Activated T-helper 1 cell treated with anti-CD3 and anti-CD28 coated beads, Interleukin-12 subunit alpha, Interleukin-12 subunit beta, Interleukin-2, Interleukin-4 antibody, amounts not matched to agents 30 ng/mL and 10 ng/mL and 1 ng/mL, durations not matched to agents 14 hours and 24 hours and 36 hours (primary cell): ENCODE data around the gene INTS11. TPM values are rescaled to one million over a fixed set of nuclear protein-coding genes. Genes with fewer than 3 reads are reported as not detected.

Source experiments
- DNase-seq: peaks from one replicate; pipeline ENCODE4 v3.0.0; 2021; ENCODE audit warnings: low spot score
- H3K27ac Mint-ChIP-seq: one replicate; pipeline ENCODE4 v1.8.0; 2021; ENCODE audit warnings: mild to moderate bottlenecking, mixed read lengths
- H3K27me3 Mint-ChIP-seq: one replicate; pipeline ENCODE4 v1.8.0; 2022; ENCODE audit warnings: mild to moderate bottlenecking, moderate library complexity, mixed read lengths; ENCODE audit not compliant: insufficient read depth
- H3K36me3 Mint-ChIP-seq: one replicate; pipeline ENCODE4 v1.8.0; 2021; ENCODE audit warnings: low read depth, mixed read lengths
- H3K4me1 Mint-ChIP-seq: one replicate; pipeline ENCODE4 v1.8.0; 2021; ENCODE audit warnings: low read depth, mixed read lengths
- H3K4me3 Mint-ChIP-seq: one replicate; pipeline ENCODE4 v1.8.0; 2021; ENCODE audit warnings: mild to moderate bottlenecking, moderate library complexity, mixed read lengths
- H3K9me3 Mint-ChIP-seq: one replicate; pipeline ENCODE4 v1.8.0; 2021; ENCODE audit warnings: mixed read lengths
- intact Hi-C: fragments of 100-400 bp; cut with micrococcal nuclease; formaldehyde crosslinking; loops from one replicate; pipeline ENCODE4 v1.15.1; 2024
- total RNA-seq: library from RNA; stranded (reverse); gene quantifications from 2 replicates; pipeline ENCODE4 v1.2.3, GENCODE V29; 2022

Gene INTS11
- total RNA-seq, 1 donor from 2014 or later, result 147 TPM

DNA sequence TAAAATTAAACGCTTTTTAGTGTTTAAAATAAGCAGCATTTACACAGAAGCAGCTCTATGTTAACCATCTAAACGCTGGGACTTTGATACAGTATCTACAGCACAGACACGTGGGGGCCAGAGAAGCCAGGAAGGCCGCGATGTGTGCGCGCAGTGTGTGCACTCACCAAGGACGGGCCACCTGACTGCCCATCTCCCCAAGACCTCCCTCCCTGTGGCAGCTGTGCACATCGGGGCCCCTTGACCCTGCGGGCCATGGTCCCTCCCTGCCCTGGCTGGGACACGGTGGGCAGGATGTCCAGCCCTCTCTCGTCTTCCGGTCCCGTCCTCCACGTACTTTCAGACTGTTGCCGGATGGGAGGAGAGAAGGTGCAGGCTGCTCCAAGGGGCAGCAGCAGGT, 10.8 kb upstream of the INTS11 start:
- H3K27ac Mint-ChIP-seq, result no peak overlapping the region
- H3K4me1 Mint-ChIP-seq, result no peaks in the 10 kb centered on the region
- no peak overlapping the region for H3K4me3 Mint-ChIP-seq
- H3K36me3 Mint-ChIP-seq, result no peaks in the 10 kb centered on the region
- no peaks in the 10 kb centered on the region for H3K27me3 Mint-ChIP-seq
- intact Hi-C loops, result no loop called here
- no peaks in the 10 kb centered on the region for H3K9me3 Mint-ChIP-seq
- DNase-seq, result no peak

DNA sequence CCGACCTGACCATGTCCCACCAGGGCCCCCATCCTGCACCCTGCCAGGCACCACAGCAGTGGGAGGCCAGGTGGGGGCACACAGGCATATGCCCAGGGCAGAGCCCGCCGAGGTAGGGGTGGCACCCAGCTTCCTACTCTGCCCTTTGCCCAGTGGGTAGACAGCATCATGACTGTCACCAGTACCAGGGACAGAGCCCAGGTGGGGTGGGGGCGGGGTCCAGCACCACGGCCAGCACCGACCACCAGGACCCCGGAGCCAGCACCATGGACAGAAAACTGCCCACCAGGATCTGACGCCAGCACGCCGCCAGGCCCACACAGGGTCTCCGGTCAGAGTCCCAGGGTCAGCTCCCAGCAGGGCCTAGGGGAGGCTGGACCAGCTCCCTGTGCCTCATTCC, 10.4 kb upstream of the INTS11 start:
- Mint-ChIP-seq H3K4me1 (no peaks in the 10 kb centered on the region), H3K4me3 (no peak overlapping the region), H3K27ac (no peak overlapping the region), H3K27me3 (no peaks in the 10 kb centered on the region), H3K36me3 (no peaks in the 10 kb centered on the region), H3K9me3 (no peaks in the 10 kb centered on the region)
- intact Hi-C loops, result no loop called here
- no peak for DNase-seq

DNA sequence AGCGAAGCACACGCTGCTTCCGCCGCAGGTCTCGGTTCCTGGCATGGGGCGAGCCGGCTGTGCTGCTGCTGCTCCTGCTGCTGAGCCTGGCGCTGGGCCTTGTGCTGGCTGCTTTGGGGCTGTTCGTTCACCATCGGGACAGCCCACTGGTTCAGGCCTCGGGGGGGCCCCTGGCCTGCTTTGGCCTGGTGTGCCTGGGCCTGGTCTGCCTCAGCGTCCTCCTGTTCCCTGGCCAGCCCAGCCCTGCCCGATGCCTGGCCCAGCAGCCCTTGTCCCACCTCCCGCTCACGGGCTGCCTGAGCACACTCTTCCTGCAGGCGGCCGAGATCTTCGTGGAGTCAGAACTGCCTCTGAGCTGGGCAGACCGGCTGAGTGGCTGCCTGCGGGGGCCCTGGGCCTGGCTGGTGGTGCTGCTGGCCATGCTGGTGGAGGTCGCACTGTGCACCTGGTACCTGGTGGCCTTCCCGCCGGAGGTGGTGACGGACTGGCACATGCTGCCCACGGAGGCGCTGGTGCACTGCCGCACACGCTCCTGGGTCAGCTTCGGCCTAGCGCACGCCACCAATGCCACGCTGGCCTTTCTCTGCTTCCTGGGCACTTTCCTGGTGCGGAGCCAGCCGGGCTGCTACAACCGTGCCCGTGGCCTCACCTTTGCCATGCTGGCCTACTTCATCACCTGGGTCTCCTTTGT, 9.2 kb upstream of the INTS11 start:
- H3K4me1 Mint-ChIP-seq, result no peaks in the 10 kb centered on the region

DNA sequence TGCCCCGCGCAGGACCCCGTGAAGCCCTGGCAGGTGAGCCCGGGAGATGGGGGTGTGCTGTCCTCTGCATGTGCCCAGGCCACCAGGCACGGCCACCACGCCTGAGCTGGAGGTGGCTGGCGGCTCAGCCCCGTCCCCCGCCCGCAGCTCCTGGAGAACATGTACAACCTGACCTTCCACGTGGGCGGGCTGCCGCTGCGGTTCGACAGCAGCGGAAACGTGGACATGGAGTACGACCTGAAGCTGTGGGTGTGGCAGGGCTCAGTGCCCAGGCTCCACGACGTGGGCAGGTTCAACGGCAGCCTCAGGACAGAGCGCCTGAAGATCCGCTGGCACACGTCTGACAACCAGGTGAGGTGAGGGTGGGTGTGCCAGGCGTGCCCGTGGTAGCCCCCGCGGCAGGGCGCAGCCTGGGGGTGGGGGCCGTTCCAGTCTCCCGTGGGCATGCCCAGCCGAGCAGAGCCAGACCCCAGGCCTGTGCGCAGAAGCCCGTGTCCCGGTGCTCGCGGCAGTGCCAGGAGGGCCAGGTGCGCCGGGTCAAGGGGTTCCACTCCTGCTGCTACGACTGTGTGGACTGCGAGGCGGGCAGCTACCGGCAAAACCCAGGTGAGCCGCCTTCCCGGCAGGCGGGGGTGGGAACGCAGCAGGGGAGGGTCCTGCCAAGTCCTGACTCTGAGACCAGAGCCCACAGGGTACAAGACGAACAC, 8.5 kb upstream of the INTS11 start:
- Mint-ChIP-seq H3K9me3 (no peaks in the 10 kb centered on the region), H3K36me3 (no peaks in the 10 kb centered on the region), H3K27ac (no peak overlapping the region), H3K4me3 (no peak overlapping the region), H3K4me1 (no peaks in the 10 kb centered on the region), H3K27me3 (no peaks in the 10 kb centered on the region)
- no peak for DNase-seq
- intact Hi-C loops, result no loop called here

More for the DNA sequence above, 9.2 kb upstream of the INTS11 start:
- Mint-ChIP-seq H3K9me3 (no peaks in the 10 kb centered on the region), H3K4me3 (no peak overlapping the region), H3K36me3 (no peaks in the 10 kb centered on the region), H3K27me3 (no peaks in the 10 kb centered on the region), H3K27ac (no peak overlapping the region)
- intact Hi-C loops, result no loop called here
- DNase-seq, result no peak

DNA sequence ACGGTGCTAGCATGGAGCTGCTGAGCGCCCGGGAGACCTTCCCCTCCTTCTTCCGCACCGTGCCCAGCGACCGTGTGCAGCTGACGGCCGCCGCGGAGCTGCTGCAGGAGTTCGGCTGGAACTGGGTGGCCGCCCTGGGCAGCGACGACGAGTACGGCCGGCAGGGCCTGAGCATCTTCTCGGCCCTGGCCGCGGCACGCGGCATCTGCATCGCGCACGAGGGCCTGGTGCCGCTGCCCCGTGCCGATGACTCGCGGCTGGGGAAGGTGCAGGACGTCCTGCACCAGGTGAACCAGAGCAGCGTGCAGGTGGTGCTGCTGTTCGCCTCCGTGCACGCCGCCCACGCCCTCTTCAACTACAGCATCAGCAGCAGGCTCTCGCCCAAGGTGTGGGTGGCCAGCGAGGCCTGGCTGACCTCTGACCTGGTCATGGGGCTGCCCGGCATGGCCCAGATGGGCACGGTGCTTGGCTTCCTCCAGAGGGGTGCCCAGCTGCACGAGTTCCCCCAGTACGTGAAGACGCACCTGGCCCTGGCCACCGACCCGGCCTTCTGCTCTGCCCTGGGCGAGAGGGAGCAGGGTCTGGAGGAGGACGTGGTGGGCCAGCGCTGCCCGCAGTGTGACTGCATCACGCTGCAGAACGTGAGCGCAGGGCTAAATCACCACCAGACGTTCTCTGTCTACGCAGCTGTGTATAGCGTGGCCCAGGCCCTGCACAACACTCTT, 7.7 kb upstream of the INTS11 start:
- no peak for DNase-seq
- Mint-ChIP-seq H3K4me1 (no peaks in the 10 kb centered on the region), H3K9me3 (no peaks in the 10 kb centered on the region), H3K27me3 (no peaks in the 10 kb centered on the region), H3K4me3 (no peak overlapping the region), H3K36me3 (no peaks in the 10 kb centered on the region), H3K27ac (no peak overlapping the region)
- intact Hi-C loops, result no loop called here

DNA sequence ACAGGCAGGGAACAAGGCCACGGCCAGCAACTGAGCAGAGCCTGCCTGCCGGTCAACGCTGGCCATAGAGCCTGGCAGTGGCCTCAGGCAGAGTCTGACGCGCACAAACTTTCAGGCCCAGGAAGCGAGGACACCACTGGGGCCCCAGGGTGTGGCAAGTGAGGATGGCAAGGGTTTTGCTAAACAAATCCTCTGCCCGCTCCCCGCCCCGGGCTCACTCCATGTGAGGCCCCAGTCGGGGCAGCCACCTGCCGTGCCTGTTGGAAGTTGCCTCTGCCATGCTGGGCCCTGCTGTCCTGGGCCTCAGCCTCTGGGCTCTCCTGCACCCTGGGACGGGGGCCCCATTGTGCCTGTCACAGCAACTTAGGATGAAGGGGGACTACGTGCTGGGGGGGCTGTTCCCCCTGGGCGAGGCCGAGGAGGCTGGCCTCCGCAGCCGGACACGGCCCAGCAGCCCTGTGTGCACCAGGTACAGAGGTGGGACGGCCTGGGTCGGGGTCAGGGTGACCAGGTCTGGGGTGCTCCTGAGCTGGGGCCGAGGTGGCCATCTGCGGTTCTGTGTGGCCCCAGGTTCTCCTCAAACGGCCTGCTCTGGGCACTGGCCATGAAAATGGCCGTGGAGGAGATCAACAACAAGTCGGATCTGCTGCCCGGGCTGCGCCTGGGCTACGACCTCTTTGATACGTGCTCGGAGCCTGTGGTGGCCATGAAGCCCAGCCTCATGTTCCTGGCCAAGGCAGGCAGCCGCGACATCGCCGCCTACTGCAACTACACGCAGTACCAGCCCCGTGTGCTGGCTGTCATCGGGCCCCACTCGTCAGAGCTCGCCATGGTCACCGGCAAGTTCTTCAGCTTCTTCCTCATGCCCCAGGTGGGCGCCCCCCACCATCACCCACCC, 6.9 kb upstream of the INTS11 start, which contains the start of gene TAS1R3:
Gene TAS1R3 (plus strand): TSS at position 213 of the 898 bp plus-strand sequence. CDS start 66 bp downstream, at position 279.
- no peak within 1 kb of the TSS for H3K4me3 Mint-ChIP-seq
- H3K36me3 Mint-ChIP-seq, result no peaks in the 10 kb centered on the region
- H3K9me3 Mint-ChIP-seq, result no peaks in the 10 kb centered on the region
- no peaks in the 10 kb centered on the region for H3K27me3 Mint-ChIP-seq
- intact Hi-C loops, result no loop called here
- DNase-seq, result no peak
- peaks cover 5% of the 10 kb centered on the region for H3K4me1 Mint-ChIP-seq
- H3K27ac Mint-ChIP-seq, result no peak within 1 kb of the TSS

DNA sequence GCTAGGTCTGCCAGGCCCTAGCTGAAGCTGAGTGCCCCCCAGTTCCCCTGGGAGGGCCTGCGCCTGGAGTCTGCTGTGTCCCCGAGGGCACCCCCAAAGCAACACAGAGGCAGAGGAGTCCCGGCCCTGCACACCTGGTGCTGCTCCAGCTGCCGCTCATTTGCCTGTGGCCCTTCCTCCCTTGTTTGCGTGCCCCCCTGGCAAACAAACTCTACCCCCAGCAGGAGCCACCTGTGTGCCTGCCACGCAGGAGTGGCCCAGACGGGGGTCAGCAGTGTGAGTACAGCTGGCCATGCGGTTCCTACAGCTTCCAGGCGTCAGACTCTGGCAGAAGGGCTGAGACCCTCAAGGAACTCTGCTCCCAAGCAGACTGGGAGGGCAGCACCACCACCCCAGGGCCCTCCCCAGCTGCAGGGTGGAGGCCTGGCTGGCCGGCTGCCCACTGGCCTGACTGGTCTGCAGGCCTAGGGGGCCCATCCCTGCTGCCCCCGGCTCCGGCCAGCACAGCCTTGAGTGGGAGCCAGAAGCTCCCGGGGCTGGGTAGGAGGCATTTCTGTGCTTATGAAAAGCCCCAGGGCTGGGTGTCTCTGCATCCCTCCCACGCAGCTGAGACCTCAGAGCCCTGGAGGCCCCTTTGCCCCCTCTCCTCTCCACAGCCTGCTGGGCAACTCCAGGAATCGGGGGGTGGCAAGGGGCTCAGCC, 6.1 kb upstream of the INTS11 start:
- no peak overlapping the region for H3K4me3 Mint-ChIP-seq
- no peaks in the 10 kb centered on the region for H3K27me3 Mint-ChIP-seq
- peaks cover 11% of the 10 kb centered on the region for H3K4me1 Mint-ChIP-seq
- no peaks in the 10 kb centered on the region for H3K36me3 Mint-ChIP-seq
- H3K27ac Mint-ChIP-seq, result no peak overlapping the region
- intact Hi-C loops, result no loop called here
- no peaks in the 10 kb centered on the region for H3K9me3 Mint-ChIP-seq
- no peak for DNase-seq

DNA sequence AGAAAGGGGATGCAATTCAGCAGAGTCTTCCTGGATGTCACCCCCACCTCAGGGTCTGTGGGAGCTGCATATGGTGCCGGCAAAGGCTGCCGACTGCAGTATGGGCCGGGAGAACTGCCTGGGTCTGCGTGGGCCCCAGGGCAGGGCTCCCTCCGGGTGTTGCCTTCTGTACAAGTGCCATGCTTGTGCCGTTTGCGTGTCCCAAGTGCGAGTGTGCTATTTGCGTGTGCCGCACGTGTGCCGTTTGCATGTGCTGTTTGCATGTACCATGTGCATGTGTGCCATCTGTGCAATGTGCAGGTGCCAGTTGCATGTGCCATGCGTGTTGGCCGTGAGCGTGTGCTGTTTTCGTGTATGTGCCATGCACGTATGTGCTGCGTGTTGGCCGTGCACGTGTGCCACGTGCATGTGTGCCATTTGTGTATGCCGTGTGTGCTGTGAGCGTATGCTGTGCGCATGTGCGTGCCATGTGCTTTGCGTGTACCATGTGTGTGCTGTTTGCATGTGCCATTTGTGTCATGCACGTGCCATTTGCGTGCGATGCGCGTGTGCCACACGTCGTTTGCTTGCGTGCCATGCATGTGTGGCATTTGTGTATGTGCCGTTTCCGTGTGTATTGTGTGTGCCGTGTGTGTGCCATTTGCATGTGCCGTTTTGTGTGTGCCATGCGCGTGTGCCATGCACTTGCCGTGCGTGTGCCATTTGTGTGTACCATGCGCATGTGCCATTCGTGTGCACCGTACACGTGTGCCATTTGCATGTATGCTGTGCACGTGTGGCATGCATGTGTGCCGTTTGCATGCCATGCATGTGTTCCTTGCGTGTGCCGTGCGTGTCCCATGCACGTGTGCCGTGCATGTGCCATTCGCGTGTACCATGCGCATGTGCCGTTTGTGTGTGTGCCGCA, 5.1 kb upstream of the INTS11 start:
- DNase-seq, result no peak
- Mint-ChIP-seq H3K4me3 (no peak overlapping the region), H3K27me3 (no peaks in the 10 kb centered on the region), H3K27ac (no peak overlapping the region), H3K36me3 (no peaks in the 10 kb centered on the region), H3K4me1 (peaks cover 11% of the 10 kb centered on the region), H3K9me3 (no peaks in the 10 kb centered on the region)
- intact Hi-C loops, result no loop called here

DNA sequence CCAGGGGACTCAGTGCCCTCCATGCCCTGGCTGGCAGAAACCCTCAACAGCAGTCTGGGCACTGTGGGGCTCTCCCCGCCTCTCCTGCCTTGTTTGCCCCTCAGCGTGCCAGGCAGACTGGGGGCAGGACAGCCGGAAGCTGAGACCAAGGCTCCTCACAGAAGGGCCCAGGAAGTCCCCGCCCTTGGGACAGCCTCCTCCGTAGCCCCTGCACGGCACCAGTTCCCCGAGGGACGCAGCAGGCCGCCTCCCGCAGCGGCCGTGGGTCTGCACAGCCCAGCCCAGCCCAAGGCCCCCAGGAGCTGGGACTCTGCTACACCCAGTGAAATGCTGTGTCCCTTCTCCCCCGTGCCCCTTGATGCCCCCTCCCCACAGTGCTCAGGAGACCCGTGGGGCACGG, 3.8 kb upstream of the INTS11 start:
- intact Hi-C loops, result no loop called here
- Mint-ChIP-seq H3K4me3 (no peak overlapping the region), H3K9me3 (no peaks in the 10 kb centered on the region), H3K4me1 (peaks cover 16% of the 10 kb centered on the region), H3K27me3 (no peaks in the 10 kb centered on the region), H3K36me3 (peaks cover 2% of the 10 kb centered on the region), H3K27ac (no peak overlapping the region)
- DNase-seq, result no peak

DNA sequence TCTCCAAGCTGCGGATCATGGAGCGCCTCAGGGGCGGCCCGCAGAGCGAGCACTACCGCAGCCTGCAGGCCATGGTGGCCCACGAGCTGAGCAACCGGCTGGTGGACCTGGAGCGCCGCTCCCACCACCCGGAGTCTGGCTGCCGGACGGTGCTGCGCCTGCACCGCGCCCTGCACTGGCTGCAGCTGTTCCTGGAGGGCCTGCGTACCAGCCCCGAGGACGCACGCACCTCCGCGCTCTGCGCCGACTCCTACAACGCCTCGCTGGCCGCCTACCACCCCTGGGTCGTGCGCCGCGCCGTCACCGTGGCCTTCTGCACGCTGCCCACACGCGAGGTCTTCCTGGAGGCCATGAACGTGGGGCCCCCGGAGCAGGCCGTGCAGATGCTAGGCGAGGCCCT, 2.8 kb upstream of the INTS11 start:
- Mint-ChIP-seq H3K4me1 (peaks cover 16% of the 10 kb centered on the region), H3K27ac (no peak overlapping the region), H3K9me3 (no peaks in the 10 kb centered on the region), H3K4me3 (no peak overlapping the region), H3K36me3 (peaks cover 3% of the 10 kb centered on the region), H3K27me3 (no peaks in the 10 kb centered on the region)
- DNase-seq, result no peak
- intact Hi-C loops, result no loop called here

DNA sequence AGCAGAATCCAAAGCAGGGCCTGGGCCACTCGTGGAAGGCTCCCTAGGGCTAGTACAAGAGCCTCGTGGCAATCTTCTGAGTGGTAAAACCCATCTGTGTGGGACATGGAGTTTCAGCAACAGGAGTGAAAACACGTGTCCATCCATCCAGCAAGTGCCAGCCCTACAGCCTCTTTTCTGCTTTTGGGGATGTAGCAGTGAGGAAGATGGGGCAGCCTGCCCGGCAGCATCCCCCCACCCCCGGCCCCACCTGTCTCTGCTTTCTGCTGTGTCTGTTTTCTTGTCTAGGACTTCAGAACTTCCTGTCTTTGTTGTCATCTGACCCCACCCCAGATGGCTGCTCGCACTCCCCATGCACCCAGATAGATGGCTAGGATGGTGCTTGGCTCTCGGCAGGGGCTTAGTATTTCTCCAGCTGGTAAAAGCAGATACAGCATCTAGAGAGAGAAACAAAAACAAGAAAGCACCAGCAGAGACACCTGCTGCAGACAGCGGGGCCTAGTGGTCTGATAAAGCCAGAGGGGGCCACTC, 1.7 kb upstream of the INTS11 start:
- H3K9me3 Mint-ChIP-seq, result no peaks in the 10 kb centered on the region
- no peaks in the 10 kb centered on the region for H3K27me3 Mint-ChIP-seq
- peak overlapping the region; percentile 76 for H3K4me3 Mint-ChIP-seq
- peaks cover 3% of the 10 kb centered on the region for H3K36me3 Mint-ChIP-seq
- no peak for DNase-seq
- H3K4me1 Mint-ChIP-seq, result peaks cover 20% of the 10 kb centered on the region
- intact Hi-C loops, result no loop called here
- H3K27ac Mint-ChIP-seq, result peak overlapping the region; percentile 29
